Fibroblast of lung (primary cell): ENCODE measurements around the gene DDX53. TPM values are rescaled to one million over a fixed set of nuclear protein-coding genes. Genes with fewer than 3 reads are reported as not detected.

Source experiments
- DNase-seq, 2 donors: peaks; one replicate each; pipeline versions ENCODE4 v3.0.0 to v3.0.0-alpha.2; 2010; ENCODE audit warnings: low read depth in 2 of 2
- H2AFZ ChIP-seq: 2 replicates; pipeline ENCODE4 v1.5.1; 2012; ENCODE audit warnings: low read length, control low read depth, inconsistent platforms
- H3K27ac ChIP-seq: 2 replicates; pipeline ENCODE4 v1.5.1; 2011; ENCODE audit warnings: low read length, control low read depth; ENCODE audit not compliant: insufficient read depth
- H3K27me3 ChIP-seq: 2 replicates; pipeline ENCODE4 v1.5.1; 2011; ENCODE audit warnings: mild to moderate bottlenecking, low read length; ENCODE audit not compliant: control insufficient read depth, insufficient read depth
- H3K36me3 ChIP-seq: 2 replicates; pipeline ENCODE4 v1.5.1; 2011; ENCODE audit warnings: low read length; ENCODE audit not compliant: control insufficient read depth, insufficient read depth
- H3K4me1 ChIP-seq: 2 replicates; pipeline ENCODE4 v1.5.1; 2011; ENCODE audit warnings: low read length; ENCODE audit not compliant: control insufficient read depth, insufficient read depth; ENCODE audit errors: extremely low read depth
- H3K4me2 ChIP-seq: 2 replicates; pipeline ENCODE4 v1.5.1; 2011; ENCODE audit warnings: low read length, control low read depth; ENCODE audit not compliant: insufficient read depth; ENCODE audit errors: extremely low read depth
- H3K4me3 ChIP-seq, 4 experiments: fragments of 200-600 bp in 1 of 4; sonication (generic) in 1 of 4; replicated peaks in 1 of 4; 2 replicates each; pipeline ENCODE4 v1.5.1; 2011 to 2016; ENCODE audit warnings: low read length in 4 of 4, low read depth in 3 of 4, mild to moderate bottlenecking in 3 of 4, control low read depth in 2 of 4, inconsistent platforms in 1 of 4, mixed read lengths in 1 of 4; ENCODE audit not compliant: insufficient read depth in 1 of 4; ENCODE audit errors: control extremely low read depth in 1 of 4
- H3K79me2 ChIP-seq: 2 replicates; pipeline ENCODE4 v1.5.1; 2012; ENCODE audit warnings: mild to moderate bottlenecking, low read length, inconsistent platforms; ENCODE audit not compliant: control insufficient read depth, insufficient read depth
- H3K9ac ChIP-seq: 2 replicates; pipeline ENCODE4 v1.5.1; 2011; ENCODE audit warnings: mild to moderate bottlenecking, low read length, control low read depth; ENCODE audit not compliant: insufficient read depth
- H3K9me3 ChIP-seq: 2 replicates; pipeline ENCODE4 v1.5.1; 2012; ENCODE audit warnings: low read depth, low read length; ENCODE audit not compliant: control insufficient read depth, insufficient read depth
- H4K20me1 ChIP-seq: 2 replicates; pipeline ENCODE4 v1.5.1; 2011; ENCODE audit warnings: low read length; ENCODE audit not compliant: control insufficient read depth, insufficient read depth; ENCODE audit errors: extremely low read depth
- CTCF ChIP-seq, 2 donors: IDR thresholded peaks in 1 of 2; conservative IDR thresholded peaks in 1 of 2; 1 replicate in 1 of 2; 2 replicates in 1 of 2; pipeline ENCODE4 v1.5.1; 2011 to 2012; ENCODE audit warnings: low read length in 2 of 2, control low read depth in 1 of 2, inconsistent platforms in 1 of 2, low read depth in 1 of 2, mild to moderate bottlenecking in 1 of 2
- EZH2 ChIP-seq: IDR thresholded peaks from 2 replicates; pipeline ENCODE4 v1.5.1; 2012; ENCODE audit warnings: low read length, control low read depth, mild to moderate bottlenecking; ENCODE audit errors: missing control alignments
- polyA plus RNA-seq, 2 donors: library from polyadenylated mRNA; depleted of rRNA in 1 of 2; stranded (reverse) in 1 of 2; unstranded in 1 of 2; fragments of >200 nt; gene quantifications; 2 replicates each; pipeline ENCODE4 v1.2.1, GENCODE V29; 2011 to 2012; ENCODE audit warnings: missing spikeins in 1 of 2
- total RNA-seq: library from RNA; depleted of rRNA; stranded (reverse); fragments of >200 nt; gene quantifications from 2 replicates; pipeline ENCODE4 v1.2.1, GENCODE V29; 2014

Gene DDX53
- total and polyA plus RNA-seq, 2 donors (not counting 1 experiment from before 2014, with no cell fraction given), result not detected

- DNase-seq, result no peak
- Histone ChIP-seq H2AFZ (no peak overlapping the region), H3K79me2 (no peaks in the 10 kb centered on the region), H3K9ac (no peak overlapping the region), H3K27me3 (no peaks in the 10 kb centered on the region), H3K4me2 (no peak overlapping the region), H4K20me1 (no peaks in the 10 kb centered on the region), H3K36me3 (no peaks in the 10 kb centered on the region), H3K4me3 (no peak overlapping the region), H3K27ac (no peak overlapping the region), H3K9me3 (no peaks in the 10 kb centered on the region), H3K4me1 (no peaks in the 10 kb centered on the region)
- TF ChIP-seq EZH2 (no peak), CTCF (conservative IDR thresholded peaks at IDR 0.05 in 1 of 2, IDR thresholded peaks at IDR 0.05 in 1 of 2; ENCODE audit: low read depth in 1 of 2, low read length in 2 of 2) (no peak)
Observed at GRCh38 chrX:23012162-23012561, 12.4 kb downstream of the DDX53 start.

GRCh38 chrX:23012636-23013035 is 12.9 kb downstream of the DDX53 start:
- no peaks in the 10 kb centered on the region for H3K36me3 ChIP-seq
- H3K9ac ChIP-seq, result no peak overlapping the region
- H2AFZ ChIP-seq, result no peak overlapping the region
- H3K4me3 ChIP-seq, result no peak overlapping the region
- H3K27me3 ChIP-seq, result no peaks in the 10 kb centered on the region
- no peak overlapping the region for H3K27ac ChIP-seq
- H4K20me1 ChIP-seq, result no peaks in the 10 kb centered on the region
- no peak for DNase-seq
- H3K79me2 ChIP-seq, result no peaks in the 10 kb centered on the region
- no peak overlapping the region for H3K4me2 ChIP-seq
- H3K4me1 ChIP-seq, result no peaks in the 10 kb centered on the region
- H3K9me3 ChIP-seq, result no peaks in the 10 kb centered on the region
- TF ChIP-seq CTCF (conservative IDR thresholded peaks at IDR 0.05 in 1 of 2, IDR thresholded peaks at IDR 0.05 in 1 of 2; ENCODE audit: low read depth in 1 of 2, low read length in 2 of 2), result no peak
- TF ChIP-seq EZH2, result no peak

- no peak for DNase-seq
- H3K27ac ChIP-seq, result no peak overlapping the region
- no peak overlapping the region for H3K9ac ChIP-seq
- no peak overlapping the region for H3K4me3 ChIP-seq
- no peaks in the 10 kb centered on the region for H3K27me3 ChIP-seq
- H3K79me2 ChIP-seq, result no peaks in the 10 kb centered on the region
- H3K4me1 ChIP-seq, result no peaks in the 10 kb centered on the region
- no peak overlapping the region for H2AFZ ChIP-seq
- TF ChIP-seq EZH2, result no peak
- TF ChIP-seq CTCF (conservative IDR thresholded peaks at IDR 0.05 in 1 of 2, IDR thresholded peaks at IDR 0.05 in 1 of 2; ENCODE audit: low read depth in 1 of 2, low read length in 2 of 2), result no peak
- no peak overlapping the region for H3K4me2 ChIP-seq
- H4K20me1 ChIP-seq, result no peaks in the 10 kb centered on the region
- no peaks in the 10 kb centered on the region for H3K9me3 ChIP-seq
- no peaks in the 10 kb centered on the region for H3K36me3 ChIP-seq
Observed at GRCh38 chrX:23013366-23013765, 13.6 kb downstream of the DDX53 start.
